ENCODE measurements around the gene PPP1R26. TPM values are rescaled to one million over a fixed set of nuclear protein-coding genes. Genes with fewer than 3 reads are reported as not detected.

The PPP1R26 gene
- total and polyA plus RNA-seq, 2 of the 13 experiments (the other 11 are each of a cell fraction or from before 2014, with no cell fraction given): 8.6 to 11.6 TPM

DNA sequence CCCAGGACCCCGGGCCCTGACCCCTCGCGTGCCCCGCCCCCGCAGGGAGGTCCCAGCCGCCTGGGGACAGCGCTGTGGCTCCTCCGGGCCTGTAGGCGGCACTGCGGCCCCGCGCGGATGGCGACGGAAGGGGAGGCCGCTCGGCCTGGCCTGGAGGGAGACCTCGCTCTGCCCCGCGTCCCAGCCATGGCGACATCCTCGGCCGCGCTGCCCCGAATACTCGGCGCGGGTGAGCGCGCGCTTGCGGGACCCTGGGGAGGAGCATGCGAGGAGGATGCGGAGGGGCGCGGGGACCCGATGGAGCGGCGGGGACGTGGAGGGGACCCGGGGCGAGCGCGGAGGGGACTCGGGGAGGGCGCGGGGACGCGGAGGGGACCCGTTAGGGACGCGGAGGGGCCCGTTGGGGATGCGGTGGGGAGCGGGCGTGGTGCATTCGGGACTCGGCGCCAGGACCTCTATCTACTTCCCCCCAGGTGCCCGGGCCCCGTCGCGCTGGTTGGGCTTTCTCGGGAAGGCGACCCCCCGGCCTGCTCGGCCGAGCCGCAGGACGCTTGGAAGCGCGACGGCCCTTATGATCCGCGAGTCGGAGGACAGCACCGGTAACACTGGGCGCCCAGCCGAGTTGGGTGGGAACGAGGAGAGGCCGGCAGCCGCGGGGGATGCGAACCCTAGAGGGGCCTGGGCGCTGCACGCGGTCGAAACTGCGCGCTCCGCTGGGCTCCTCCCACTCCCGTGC lies 21.1 kb downstream of the PPP1R26 start, which contains the start of gene MRPS2 (continued):
- TF ChIP-seq ZNF670 (CRISPR knock-in tag; IDR thresholded peaks at IDR 0.05; ENCODE audit: borderline replicate concordance) (peak; percentile 59; the same call in 1 of the 2 replicates), ZNF224 (CRISPR knock-in tag; IDR thresholded peaks at IDR 0.05) (peak; percentile 81; the same call in 1 of the 2 replicates), RARA (CRISPR knock-in tag; IDR thresholded peaks at IDR 0.05) (peak; percentile 64), NR2F2 (IDR thresholded peaks at IDR 0.05; ENCODE audit: borderline replicate concordance, low read depth) (peak; percentile 21; the same call in 1 of the 2 replicates), GPN1 (CRISPR knock-in tag; IDR thresholded peaks at IDR 0.05; ENCODE audit: borderline replicate concordance) (no peak), KDM2A (CRISPR knock-in tag; IDR thresholded peaks at IDR 0.05; ENCODE audit: borderline replicate concordance, low read depth) (peak; percentile 93), MIER3 (CRISPR knock-in tag; IDR thresholded peaks at IDR 0.05; ENCODE audit: borderline replicate concordance) (peak; percentile 67; the same call in 1 of the 2 replicates), KLF6 (CRISPR knock-in tag; IDR thresholded peaks at IDR 0.05) (0 out of 2 replicates have a peak, but pooled peaks have one; percentile 52)
- TF ChIP-seq, protein P1, sequence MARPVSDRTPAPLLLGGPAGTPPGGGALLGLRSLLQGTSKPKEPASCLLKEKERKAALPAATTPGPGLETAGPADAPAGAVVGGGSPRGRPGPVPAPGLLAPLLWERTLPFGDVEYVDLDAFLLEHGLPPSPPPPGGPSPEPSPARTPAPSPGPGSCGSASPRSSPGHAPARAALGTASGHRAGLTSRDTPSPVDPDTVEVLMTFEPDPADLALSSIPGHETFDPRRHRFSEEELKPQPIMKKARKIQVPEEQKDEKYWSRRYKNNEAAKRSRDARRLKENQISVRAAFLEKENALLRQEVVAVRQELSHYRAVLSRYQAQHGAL (CRISPR knock-in tag; IDR thresholded peaks at IDR 0.05; ENCODE audit: not compliant biosample characterization): no peak

DNA sequence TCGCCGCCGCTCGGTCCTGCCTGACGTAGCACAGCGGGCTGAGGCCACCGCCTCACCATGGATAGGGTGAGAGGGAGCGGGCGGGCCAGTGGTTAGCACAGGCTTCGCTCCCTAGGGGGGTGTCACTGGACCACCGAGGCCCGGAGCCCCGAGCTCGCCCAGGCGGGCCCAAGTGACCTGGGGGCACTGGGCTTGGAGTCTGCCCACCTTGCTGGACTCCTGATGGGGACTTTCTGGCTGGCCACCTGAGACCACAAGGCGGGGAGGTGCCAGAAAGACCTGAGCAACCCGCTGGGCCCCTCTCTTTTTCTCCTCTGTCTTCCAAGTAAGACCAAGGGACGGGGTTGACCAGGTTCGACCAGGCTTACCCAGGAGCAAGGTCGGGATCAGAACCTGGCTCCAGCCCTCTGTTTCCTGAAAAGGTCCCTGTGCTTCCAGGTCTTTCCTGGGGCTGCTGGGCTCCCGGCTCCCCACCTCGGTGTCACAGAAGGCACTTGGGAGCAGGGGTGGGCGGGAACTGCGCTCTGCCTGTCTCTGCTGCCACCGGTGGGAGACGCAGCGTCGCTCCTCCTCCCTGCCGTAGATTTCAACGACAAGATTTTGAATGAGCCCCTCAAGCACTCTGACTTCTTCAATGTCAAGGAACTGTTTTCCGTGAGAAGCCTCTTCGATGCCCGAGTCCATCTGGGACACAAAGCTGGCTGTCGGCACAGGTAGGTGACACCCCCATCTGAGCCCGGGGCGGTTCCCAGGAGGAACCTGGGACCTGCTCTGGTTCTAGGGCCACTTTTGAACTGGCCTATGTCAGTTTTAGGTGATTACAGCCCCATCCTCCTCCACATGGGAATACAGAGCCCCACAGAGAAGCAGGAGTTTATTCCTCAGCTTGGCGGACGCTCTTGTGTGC lies 21.9 kb downstream of the PPP1R26 start:
- ChIA-PET CTCF (ENCODE audit: low intra/inter-chr PET ratio, low total read pairs) (no interaction called here), POLR2A (no interaction called here)
- Histone ChIP-seq H3K4me3 (replicated peaks in 1 of 3; ENCODE audit: insufficient read depth in 1 of 3, low read depth in 2 of 3, low read length in 3 of 3) (peak overlapping the region; percentile 80 to 96 (median 92)), H3K36me3 (replicated peaks in 1 of 2; ENCODE audit: control insufficient read depth in 1 of 2, insufficient read depth in 2 of 2, low read length in 2 of 2) (peaks cover 13 to 26% of the 10 kb centered on the region in 2 experiments), H3K9me3 (ENCODE audit: low read length) (no peaks in the 10 kb centered on the region), H3K4me2 (ENCODE audit: low read depth, low read length) (peak overlapping the region; percentile 84), H3K4me1 (ENCODE audit: insufficient read depth, low read length) (peaks cover 32% of the 10 kb centered on the region), H3K27ac (ENCODE audit: extremely low read length, insufficient read depth, low read length) (peak overlapping the region; percentile 67), H2AFZ (ENCODE audit: low read length) (no peak overlapping the region), H3K27me3 (ENCODE audit: control insufficient read depth in 1 of 2, insufficient read depth in 2 of 2, low read length in 2 of 2) (no peaks in the 10 kb centered on the region), H3K79me2 (ENCODE audit: insufficient read depth, low read length) (peaks cover 10% of the 10 kb centered on the region), H3K9ac (ENCODE audit: insufficient read depth, low read depth, low read length) (peak overlapping the region; percentile 89), H4K20me1 (ENCODE audit: insufficient read depth, low read length) (peaks cover 16% of the 10 kb centered on the region)
- in situ Hi-C loops (cut with HindIII; ENCODE audit: extremely low pct_ligation_motif_present, low pct_unique_long_range_greater_than_20kb) (no loop called here), intact Hi-C loops (cut with micrococcal nuclease; ENCODE audit: unreplicated experiment) (loop anchor here (2.0 kb wide), 1 partner anchor 21 kb away; no protein-coding TSS in a partner anchor)
- no peak for FAIRE-seq
- DNase-seq (ENCODE audit: low spot score): no peak
- BruUV-seq (replicated peaks): no TSS peak
- WGBS (ENCODE audit: low lambda C conversion rate): 69% methylated on average over 11 of the region's 38 CpGs
- no peak for ATAC-seq
- TF ChIP-seq, protein P2, sequence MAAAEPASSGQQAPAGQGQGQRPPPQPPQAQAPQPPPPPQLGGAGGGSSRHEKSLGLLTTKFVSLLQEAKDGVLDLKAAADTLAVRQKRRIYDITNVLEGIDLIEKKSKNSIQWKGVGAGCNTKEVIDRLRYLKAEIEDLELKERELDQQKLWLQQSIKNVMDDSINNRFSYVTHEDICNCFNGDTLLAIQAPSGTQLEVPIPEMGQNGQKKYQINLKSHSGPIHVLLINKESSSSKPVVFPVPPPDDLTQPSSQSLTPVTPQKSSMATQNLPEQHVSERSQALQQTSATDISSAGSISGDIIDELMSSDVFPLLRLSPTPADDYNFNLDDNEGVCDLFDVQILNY (CRISPR knock-in tag; conservative IDR thresholded peaks at IDR 0.05): no peak
- TF ChIP-seq AGO2 (optimal IDR thresholded peaks at IDR 0.05; ENCODE audit: low read depth, low read length) (peak; percentile 1), RFX5 (IDR thresholded peaks at IDR 0.05; ENCODE audit: low read depth, low read length) (no peak), ZNF264 (CRISPR knock-in tag; IDR thresholded peaks at IDR 0.05) (no peak), NR2F2 (IDR thresholded peaks at IDR 0.05; ENCODE audit: borderline replicate concordance, low read depth) (no peak)
- TF ChIP-seq, protein P3, sequence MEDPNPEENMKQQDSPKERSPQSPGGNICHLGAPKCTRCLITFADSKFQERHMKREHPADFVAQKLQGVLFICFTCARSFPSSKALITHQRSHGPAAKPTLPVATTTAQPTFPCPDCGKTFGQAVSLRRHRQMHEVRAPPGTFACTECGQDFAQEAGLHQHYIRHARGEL (CRISPR knock-in tag; IDR thresholded peaks at IDR 0.05): no peak
- TF ChIP-seq, protein P4, sequence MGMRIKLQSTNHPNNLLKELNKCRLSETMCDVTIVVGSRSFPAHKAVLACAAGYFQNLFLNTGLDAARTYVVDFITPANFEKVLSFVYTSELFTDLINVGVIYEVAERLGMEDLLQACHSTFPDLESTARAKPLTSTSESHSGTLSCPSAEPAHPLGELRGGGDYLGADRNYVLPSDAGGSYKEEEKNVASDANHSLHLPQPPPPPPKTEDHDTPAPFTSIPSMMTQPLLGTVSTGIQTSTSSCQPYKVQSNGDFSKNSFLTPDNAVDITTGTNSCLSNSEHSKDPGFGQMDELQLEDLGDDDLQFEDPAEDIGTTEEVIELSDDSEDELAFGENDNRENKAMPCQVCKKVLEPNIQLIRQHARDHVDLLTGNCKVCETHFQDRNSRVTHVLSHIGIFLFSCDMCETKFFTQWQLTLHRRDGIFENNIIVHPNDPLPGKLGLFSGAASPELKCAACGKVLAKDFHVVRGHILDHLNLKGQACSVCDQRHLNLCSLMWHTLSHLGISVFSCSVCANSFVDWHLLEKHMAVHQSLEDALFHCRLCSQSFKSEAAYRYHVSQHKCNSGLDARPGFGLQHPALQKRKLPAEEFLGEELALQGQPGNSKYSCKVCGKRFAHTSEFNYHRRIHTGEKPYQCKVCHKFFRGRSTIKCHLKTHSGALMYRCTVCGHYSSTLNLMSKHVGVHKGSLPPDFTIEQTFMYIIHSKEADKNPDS (CRISPR knock-in tag; IDR thresholded peaks at IDR 0.05): no peak
- TF ChIP-seq, protein P5, sequence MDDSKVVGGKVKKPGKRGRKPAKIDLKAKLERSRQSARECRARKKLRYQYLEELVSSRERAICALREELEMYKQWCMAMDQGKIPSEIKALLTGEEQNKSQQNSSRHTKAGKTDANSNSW (CRISPR knock-in tag; IDR thresholded peaks at IDR 0.05; ENCODE audit: borderline replicate concordance): no peak

All from HepG2 (cell line).